ENCODE results near the gene SHISA7. TPM values are rescaled to one million over a fixed set of nuclear protein-coding genes. Genes with fewer than 3 reads are reported as not detected.

Gene SHISA7
- total RNA-seq, 2 experiments from 2014 or later = not detected

GRCh38 chr19:55486043-55486970, 43.2 kb upstream of the SHISA7 start:
- Histone ChIP-seq H2AFZ (ENCODE audit: low read length) (no peak overlapping the region), H3K36me3 (ENCODE audit: insufficient read depth, low read length) (no peaks in the 10 kb centered on the region; the same call in 1 of the 2 replicates), H3K27ac (ENCODE audit: low read depth, low read length, poor library complexity, severe bottlenecking) (peak overlapping the region; percentile 50), H4K20me1 (ENCODE audit: insufficient read depth, low read length) (no peaks in the 10 kb centered on the region), H3K4me2 (ENCODE audit: low read length) (peak overlapping the region; percentile 78), H3K4me3 (ENCODE audit: low read depth, low read length, poor library complexity, severe bottlenecking) (peak overlapping the region; percentile 76), H3K4me1 (ENCODE audit: insufficient read depth, low read length, poor library complexity, severe bottlenecking) (peaks cover 33% of the 10 kb centered on the region), H3K79me2 (ENCODE audit: insufficient read depth, low read depth, low read length) (no peaks in the 10 kb centered on the region), H3K9me2 (ENCODE audit: insufficient read depth, low read length) (no peaks in the 10 kb centered on the region), H3K9me3 (ENCODE audit: low read length) (no peaks in the 10 kb centered on the region)
- TF ChIP-seq EZH2phosphoT487 (IDR thresholded peaks at IDR 0.05; ENCODE audit: borderline replicate concordance, low read depth, low read length) = no peak
- no peak for TF ChIP-seq CTCF (conservative IDR thresholded peaks at IDR 0.05; ENCODE audit: low read length)
- no TSS peak for BruUV-seq (replicated peaks)
- ChIA-PET POLR2A (no interaction called here), CTCF (ENCODE audit: unreplicated experiment) (no interaction called here)
- DNase-seq (ENCODE audit: low spot score) = no peak
- intact Hi-C loops (cut with micrococcal nuclease; ENCODE audit: unreplicated experiment) = no loop called here

- intact Hi-C loops (cut with micrococcal nuclease; ENCODE audit: unreplicated experiment) = no loop called here
- peak overlapping the region; percentile 50 for H3K27ac ChIP-seq (ENCODE audit: low read depth, low read length, poor library complexity, severe bottlenecking)
- H4K20me1 ChIP-seq (ENCODE audit: insufficient read depth, low read length) = no peaks in the 10 kb centered on the region
- H3K79me2 ChIP-seq (ENCODE audit: insufficient read depth, low read depth, low read length) = no peaks in the 10 kb centered on the region
- H3K36me3 ChIP-seq (ENCODE audit: insufficient read depth, low read length) = no peaks in the 10 kb centered on the region; the same call in 1 of the 2 replicates
- BruUV-seq (replicated peaks) = TSS peak; percentile 76
- TF ChIP-seq EZH2phosphoT487 (IDR thresholded peaks at IDR 0.05; ENCODE audit: borderline replicate concordance, low read depth, low read length) = no peak
- TF ChIP-seq CTCF (conservative IDR thresholded peaks at IDR 0.05; ENCODE audit: low read length) = peak; percentile 42; the same call in 1 of the 2 replicates
- peak overlapping the region; percentile 73 for H2AFZ ChIP-seq (ENCODE audit: low read length)
- ChIA-PET POLR2A (interaction anchor here (1.2 kb wide), 1 partner anchor 9 kb away, joined by 3 read pairs; the partner anchor contains the start of gene ZNF628), CTCF (ENCODE audit: unreplicated experiment) (no interaction called here)
- no peaks in the 10 kb centered on the region for H3K9me3 ChIP-seq (ENCODE audit: low read length)
- peaks cover 33% of the 10 kb centered on the region for H3K4me1 ChIP-seq (ENCODE audit: insufficient read depth, low read length, poor library complexity, severe bottlenecking)
- DNase-seq (ENCODE audit: low spot score) = peak; percentile 58
- H3K4me2 ChIP-seq (ENCODE audit: low read length) = peak overlapping the region; percentile 78
- H3K9me2 ChIP-seq (ENCODE audit: insufficient read depth, low read length) = no peaks in the 10 kb centered on the region
- peak overlapping the region; percentile 76 for H3K4me3 ChIP-seq (ENCODE audit: low read depth, low read length, poor library complexity, severe bottlenecking)
Measured at GRCh38 chr19:55485439-55486011, 42.4 kb upstream of the SHISA7 start.
